Left cardiac atrium (tissue), 4 donors: ENCODE results near the gene CACNG8. TPM values are rescaled to one million over a fixed set of nuclear protein-coding genes. Genes with fewer than 3 reads are reported as not detected.
"Not testable (repeated sequence)": the region's sequence is repeated elsewhere in the genome, so short reads cannot be mapped to it uniquely, and the experiment has no call there.

Experiments
- ATAC-seq, 2 donors: fragments of 200-7000 bp; cut with Tn5 transposase; one replicate each; pipeline ENCODE4 v1.9.1; 2020; ENCODE audit warnings: mild to moderate bottlenecking in 2 of 2, moderate library complexity in 2 of 2
- DNase-seq: peaks from one replicate; pipeline ENCODE4 v3.0.0-alpha.2; 2020
- intact Hi-C, 2 donors: fragments of 100-400 bp; cut with DNase I; formaldehyde crosslinking; loops; one replicate each; pipeline versions ENCODE4 v1.14.1 to v1.15.1; 2022 to 2023
- total RNA-seq, 2 donors: library from RNA; stranded (reverse); fragmentation: NEBNext Ultra II Directional; extraction: Animal tissue kit (Norgen Biotek cat#: 25700); gene quantifications; one replicate each; pipeline ENCODE4 v1.2.1, GENCODE V29; 2021
- donor health status: DM: no; HTN: yes; CAD: no.
- donor health status: DM: no; HTN: yes; CAD: no; lungs with severe emphysema.
- donor health status: DM: yes; HTN: yes; CAD: no.
- donor health status: Dilated cardiomyopathy.

The CACNG8 gene
- total RNA-seq, 2 donors from 2014 or later, result 0.06 to 0.29 TPM

DNA sequence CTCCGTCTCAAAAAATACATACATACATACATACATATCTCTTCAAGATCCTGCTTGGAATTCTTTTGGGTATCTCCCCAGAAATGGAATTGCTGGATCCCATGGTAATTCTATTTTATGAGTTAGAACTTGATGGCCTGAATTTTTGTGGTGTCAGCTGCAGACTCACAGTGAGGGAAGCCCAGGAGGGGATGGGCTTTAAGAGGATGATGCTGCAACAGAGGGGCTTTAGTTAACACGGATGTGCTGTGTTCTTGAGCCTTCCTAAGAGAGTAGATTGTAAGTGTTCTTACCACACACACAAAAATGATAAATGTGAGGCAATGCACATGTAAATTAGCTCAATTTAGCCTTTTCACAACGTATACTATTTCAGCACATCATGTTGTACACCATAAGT is 60.5 kb downstream of the CACNG8 start:
- intact Hi-C loops, result loop anchor here (5.0 to 10.0 kb wide), 4 partner anchors 118 to 231 kb away; partner anchors contain the start of gene CACNG7 (in 2 of the 2)
- no peak for ATAC-seq
- no peak for DNase-seq

DNA sequence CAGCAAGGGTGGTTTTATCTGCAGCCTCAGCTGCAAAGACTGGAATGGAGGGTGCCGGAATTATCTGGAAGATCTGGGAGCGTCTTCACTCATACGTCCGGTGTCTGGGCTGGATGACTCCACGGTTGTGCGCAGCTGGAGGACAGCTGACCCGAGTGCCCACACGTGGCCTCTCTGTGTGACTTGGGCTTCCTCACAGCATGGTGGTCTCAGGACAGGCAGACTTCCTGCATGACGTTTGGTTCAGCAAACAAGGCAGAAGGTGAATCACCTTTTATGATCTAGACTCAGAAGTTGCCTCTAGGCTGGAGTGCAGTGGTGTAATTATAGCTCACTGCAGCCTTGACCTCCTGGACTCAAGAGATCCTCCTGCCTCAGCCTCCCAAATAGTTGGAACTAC is 61.9 kb downstream of the CACNG8 start:
- intact Hi-C loops, result loop anchor here (5.0 to 10.0 kb wide), 4 partner anchors 120 to 232 kb away; partner anchors contain the start of gene CACNG7 (in 2 of the 2)
- no peak for DNase-seq
- ATAC-seq, result no peak

DNA sequence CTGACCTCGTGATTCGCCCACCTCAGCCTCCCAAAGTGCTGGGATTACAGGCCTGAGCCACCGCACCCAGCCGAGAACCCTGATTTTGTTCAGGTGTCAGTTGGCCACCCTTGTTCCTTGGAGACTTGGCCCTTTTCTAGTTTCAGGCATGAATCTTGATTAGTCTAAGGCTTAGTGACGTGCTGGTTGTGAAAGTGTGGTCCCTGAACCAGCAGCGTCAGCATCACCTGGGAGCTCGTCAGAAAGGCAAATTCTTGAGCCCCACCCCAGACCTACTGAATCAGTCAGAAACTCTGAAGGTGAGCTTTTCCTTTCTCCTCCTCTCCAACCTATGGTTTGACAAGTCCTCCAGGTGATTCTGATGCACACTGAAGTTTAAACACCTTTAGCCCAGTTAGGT is 63.9 kb downstream of the CACNG8 start:
- intact Hi-C loops, result loop anchor here (10.0 kb wide), 2 partner anchors 122 to 222 kb away; partner anchors contain the start of gene CACNG7 (in 2 of the 2)
- no peak for ATAC-seq

DNA sequence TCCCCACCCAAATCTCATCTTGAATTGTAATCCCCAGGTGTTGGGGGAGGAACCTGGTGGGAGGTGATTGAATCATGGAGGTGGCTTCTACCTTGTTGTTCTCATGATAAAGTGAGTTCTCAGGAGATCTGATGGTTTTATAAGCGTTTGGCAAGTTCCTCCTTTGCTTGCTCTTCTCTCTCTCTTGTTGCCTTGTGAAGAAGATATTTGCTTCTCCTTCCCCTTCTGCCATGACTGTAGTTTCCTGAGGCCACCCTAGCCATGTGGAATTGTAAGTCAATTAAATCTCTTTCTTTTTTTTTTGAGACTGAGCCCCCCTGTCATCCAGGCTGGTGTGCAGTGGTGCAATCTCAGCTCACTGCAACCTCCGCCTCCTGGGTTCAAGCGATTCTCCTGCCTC is 66.6 kb downstream of the CACNG8 start:
- ATAC-seq, result no peak
- DNase-seq, result no peak
- intact Hi-C loops, result loop anchor here (10.0 kb wide), 2 partner anchors 124 to 224 kb away; partner anchors contain the start of gene CACNG7 (in 2 of the 2)

More for the DNA sequence above, 63.9 kb downstream of the CACNG8 start:
- DNase-seq, result no peak

DNA sequence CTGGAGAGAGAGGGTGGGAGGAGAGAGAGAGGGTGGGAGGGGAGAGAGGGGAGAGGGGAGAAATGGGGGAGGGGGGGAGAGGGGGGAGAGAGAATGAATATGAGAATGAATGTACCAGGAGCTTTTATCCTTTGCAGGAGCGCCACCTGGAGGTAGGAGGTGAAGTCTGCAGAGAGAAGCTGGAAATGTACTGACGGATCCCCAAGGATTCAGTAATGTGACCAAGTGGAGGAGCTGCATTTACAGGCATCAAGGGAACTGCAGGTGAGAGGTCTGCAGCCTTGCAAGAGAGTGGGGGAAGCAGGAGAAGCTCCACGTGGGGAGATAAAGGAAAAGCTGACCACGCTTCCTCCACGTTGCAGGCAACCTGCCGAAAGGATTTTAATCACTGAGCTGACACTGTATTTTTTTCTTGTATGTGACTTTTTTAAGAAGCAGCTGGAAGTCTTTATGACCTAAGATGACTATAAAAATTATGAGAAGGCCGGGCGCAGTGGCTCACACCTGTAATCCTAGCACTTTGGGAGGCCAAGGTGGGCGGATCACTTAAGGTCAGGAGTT is 67.3 kb downstream of the CACNG8 start:
- ATAC-seq, result no peak
- DNase-seq, result peak; percentile 53
- intact Hi-C loops, result loop anchor here (10.0 kb wide), 2 partner anchors 125 to 225 kb away; partner anchors contain the start of gene CACNG7 (in 2 of the 2)

DNA sequence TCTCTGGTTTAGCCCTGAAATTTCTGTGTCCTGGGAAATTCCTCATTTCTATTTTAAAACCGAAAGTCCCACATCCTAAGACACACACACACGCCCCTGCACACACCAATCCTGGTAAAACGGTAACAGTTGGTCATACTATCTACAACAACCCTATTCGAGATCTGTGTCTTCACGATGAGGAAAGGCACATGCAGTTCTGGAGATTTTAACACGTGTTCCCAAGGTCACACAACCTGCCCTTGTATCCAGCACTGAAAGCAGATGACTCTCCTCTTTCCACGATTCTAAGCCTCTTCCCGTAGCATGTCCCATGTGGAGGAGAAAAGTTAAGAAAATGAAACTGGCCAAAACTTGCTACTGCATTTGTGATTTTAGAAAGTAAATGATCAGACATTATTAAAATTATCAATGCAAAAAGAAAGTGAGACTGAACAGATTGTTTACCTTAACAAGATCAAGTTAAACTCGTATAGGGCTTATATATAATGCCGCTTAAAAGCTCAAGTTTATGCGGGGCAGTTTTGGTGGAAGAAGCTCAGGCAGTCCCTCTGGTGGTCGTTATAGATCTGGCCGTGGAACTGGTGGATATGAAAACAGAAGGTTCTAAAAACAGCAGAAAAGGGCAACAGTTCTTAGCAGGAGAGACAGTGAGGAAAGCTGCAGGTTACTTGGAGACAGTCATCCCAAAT is 68.3 kb downstream of the CACNG8 start:
- DNase-seq (no peak), ATAC-seq (no peak)
- intact Hi-C loops, result no loop called here

DNA sequence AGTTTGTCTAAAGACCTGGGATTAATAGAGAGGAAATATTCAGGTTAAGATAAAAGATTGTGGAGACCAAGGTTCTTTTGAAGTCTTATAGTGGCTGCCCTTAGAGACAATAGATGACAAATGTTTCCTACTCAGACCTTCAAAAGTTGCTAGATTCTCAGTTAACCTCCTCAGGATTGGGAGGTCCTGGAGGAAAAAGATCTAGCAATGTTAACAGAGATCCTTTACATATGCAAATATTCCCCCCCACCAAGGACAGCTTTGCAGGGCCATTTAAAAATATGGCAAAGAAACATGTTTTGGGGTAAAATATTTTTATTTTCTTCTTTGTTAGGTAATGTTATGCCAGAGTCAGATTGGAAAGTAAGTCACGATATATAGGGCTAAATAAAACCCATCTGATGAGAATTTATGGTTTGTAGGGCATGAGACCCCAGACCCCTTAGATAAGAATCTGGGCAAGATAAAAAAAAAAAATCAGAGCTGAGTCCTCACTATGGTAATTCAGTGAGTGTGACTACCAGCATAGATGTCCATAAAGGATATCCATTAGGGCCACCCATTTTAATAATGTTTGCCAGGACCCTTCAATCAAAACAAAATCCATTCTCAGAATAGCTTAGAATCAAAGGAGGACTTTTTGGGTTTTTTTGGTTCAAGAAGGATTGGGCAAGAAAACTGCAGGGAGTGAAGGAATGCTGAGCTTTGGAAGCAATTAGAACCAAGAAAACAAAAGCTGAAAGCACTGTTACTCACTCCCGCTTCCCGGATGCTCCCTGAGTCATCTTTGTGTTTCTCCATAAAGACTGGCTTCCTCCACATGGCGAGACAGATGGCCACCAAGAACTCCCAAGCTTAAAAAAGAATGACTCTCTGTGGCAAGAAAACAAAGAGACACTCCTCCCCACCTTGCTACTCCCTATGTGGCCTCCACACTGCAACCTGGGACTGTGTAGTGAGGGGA is 72.8 kb downstream of the CACNG8 start:
- intact Hi-C loops, result no loop called here
- no peak for ATAC-seq
- no peak for DNase-seq

DNA sequence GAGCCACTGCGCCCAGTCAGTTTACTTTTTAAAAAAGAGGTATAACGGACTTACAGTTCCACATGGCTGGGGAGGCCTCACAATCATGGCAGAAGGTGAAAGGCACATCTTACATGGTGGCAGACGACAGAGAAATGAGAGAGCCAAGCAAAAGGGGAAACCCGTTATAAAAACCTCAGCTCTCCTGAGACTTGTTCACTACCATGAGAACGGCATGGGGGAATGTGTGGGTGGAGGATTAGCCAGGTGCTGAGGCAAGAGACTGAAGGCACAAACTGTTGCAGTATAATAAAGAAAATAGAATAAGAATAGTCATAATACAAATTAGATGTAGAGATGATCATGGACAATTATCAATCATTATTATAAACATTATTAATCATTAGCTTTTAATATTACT is 73.8 kb downstream of the CACNG8 start:
- ATAC-seq, DNase-seq, intact Hi-C loops: not testable (repeated sequence)

Other genes with a start within 250 kb of the CACNG8 start
- under 1 TPM; 0.56 to 0.84 TPM for gene NLRP12, start 138.6 kb upstream of the CACNG8 start, total RNA-seq
- gene MYADM, start 95.1 kb upstream of the CACNG8 start, total RNA-seq, result 100 to 1,000 TPM; 106 to 209 TPM
- not detected for gene PRKCG, start 80.7 kb upstream of the CACNG8 start, total RNA-seq
- gene CACNG7, start 53.7 kb upstream of the CACNG8 start, total RNA-seq, result not detected
- under 1 TPM in 1 of 2 donors, not detected in 1; 0.21 TPM for gene CACNG6, start 28.7 kb downstream of the CACNG8 start, total RNA-seq
- under 1 TPM in 1 of 2 donors, not detected in 1; 0.29 TPM for gene VSTM1, start 101.0 kb downstream of the CACNG8 start, total RNA-seq
- gene TARM1, start 118.4 kb downstream of the CACNG8 start, total RNA-seq, result not detected
- 1 to 10 TPM; 1.4 to 1.9 TPM for gene OSCAR, start 137.9 kb downstream of the CACNG8 start, total RNA-seq
- 100 to 1,000 TPM; 272 to 373 TPM for gene NDUFA3, start 139.9 kb downstream of the CACNG8 start, total RNA-seq
- 10 to 100 TPM; 14.0 to 16.8 TPM for gene TFPT, start 152.7 kb downstream of the CACNG8 start, total RNA-seq
- gene PRPF31, start 152.8 kb downstream of the CACNG8 start, total RNA-seq, result 10 to 100 TPM; 39.3 to 43.2 TPM
- gene CNOT3, start 174.8 kb downstream of the CACNG8 start, total RNA-seq, result 10 to 100 TPM; 18.9 to 21.4 TPM
- gene LENG1, start 196.8 kb downstream of the CACNG8 start, total RNA-seq, result 1 to 10 TPM; 7.0 to 7.2 TPM
- 1 to 10 TPM in 1 of 2 donors, under 1 TPM in 1; 0.38 to 1.1 TPM for gene TMC4, start 210.2 kb downstream of the CACNG8 start, total RNA-seq
- 10 to 100 TPM; 21.6 to 21.7 TPM for gene MBOAT7, start 226.6 kb downstream of the CACNG8 start, total RNA-seq
- gene TSEN34, start 228.4 kb downstream of the CACNG8 start, total RNA-seq, result 10 to 100 TPM; 17.4 to 20.5 TPM
- 100 to 1,000 TPM; 738 to 776 TPM for gene RPS9, start 237.9 kb downstream of the CACNG8 start, total RNA-seq